Astrocyte of the cerebellum (primary cell): ENCODE measurements around the gene EIF2B2.

ENCODE experiments used
- DNase-seq: peaks from one replicate; pipeline ENCODE4 v3.0.0-alpha.2; 2011; ENCODE audit warnings: low read depth
- H3K4me3 ChIP-seq: 2 replicates; pipeline ENCODE4 v1.5.1; 2011; ENCODE audit warnings: mild to moderate bottlenecking, low read depth, low read length, moderate library complexity
- in situ Hi-C: cut with HindIII; loops from 2 replicates; pipeline ENCODE4 v1.10.0; 2017; ENCODE audit warnings: low sequenced_read_pairs
- TF ChIP-seq, protein P1 (sequence below): IDR thresholded peaks from 2 replicates; pipeline ENCODE4 v1.5.1; 2012; ENCODE audit warnings: low read length, low read depth, moderate library complexity, mild to moderate bottlenecking; ENCODE audit errors: missing control alignments

The EIF2B2 gene

DNA sequence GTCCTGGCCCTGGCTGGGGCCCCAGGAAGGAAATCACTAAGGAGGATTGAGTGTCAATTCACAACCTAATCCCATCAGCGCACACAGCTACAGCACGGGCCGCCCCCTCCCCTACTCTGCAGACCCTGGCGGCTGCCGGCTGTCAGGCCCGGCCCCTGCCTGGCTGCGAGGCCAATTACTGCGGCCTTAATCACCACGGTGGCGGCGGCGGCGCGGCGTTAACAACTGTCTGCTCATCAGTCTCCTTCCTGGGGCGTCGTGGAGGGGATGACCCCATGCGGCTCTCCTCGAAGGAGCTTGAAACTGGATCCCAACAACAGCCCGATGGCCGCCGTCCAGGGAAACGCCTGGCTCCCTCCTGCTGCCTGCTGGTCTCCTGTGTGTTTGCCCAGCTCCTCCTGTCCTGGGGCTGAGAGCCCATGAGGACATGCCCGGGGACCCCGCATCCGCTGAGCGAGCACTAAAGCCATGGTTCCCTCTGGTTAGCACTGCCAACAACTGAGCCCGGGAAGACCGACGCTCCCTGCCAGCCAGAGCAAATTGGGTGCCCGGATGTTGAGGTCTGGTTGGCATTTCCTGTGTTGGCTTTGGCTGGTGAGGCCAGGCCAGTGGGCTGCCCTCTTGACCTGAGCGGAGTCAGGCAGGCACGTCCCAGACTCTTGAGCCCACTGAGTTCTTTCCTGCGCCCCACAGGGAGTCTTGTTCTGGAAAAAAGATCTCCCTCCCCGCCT lies 21.8 kb upstream of the EIF2B2 start:
- H3K4me3 ChIP-seq, result no peak overlapping the region
- peak; percentile 49 for DNase-seq
- TF ChIP-seq, protein P1, sequence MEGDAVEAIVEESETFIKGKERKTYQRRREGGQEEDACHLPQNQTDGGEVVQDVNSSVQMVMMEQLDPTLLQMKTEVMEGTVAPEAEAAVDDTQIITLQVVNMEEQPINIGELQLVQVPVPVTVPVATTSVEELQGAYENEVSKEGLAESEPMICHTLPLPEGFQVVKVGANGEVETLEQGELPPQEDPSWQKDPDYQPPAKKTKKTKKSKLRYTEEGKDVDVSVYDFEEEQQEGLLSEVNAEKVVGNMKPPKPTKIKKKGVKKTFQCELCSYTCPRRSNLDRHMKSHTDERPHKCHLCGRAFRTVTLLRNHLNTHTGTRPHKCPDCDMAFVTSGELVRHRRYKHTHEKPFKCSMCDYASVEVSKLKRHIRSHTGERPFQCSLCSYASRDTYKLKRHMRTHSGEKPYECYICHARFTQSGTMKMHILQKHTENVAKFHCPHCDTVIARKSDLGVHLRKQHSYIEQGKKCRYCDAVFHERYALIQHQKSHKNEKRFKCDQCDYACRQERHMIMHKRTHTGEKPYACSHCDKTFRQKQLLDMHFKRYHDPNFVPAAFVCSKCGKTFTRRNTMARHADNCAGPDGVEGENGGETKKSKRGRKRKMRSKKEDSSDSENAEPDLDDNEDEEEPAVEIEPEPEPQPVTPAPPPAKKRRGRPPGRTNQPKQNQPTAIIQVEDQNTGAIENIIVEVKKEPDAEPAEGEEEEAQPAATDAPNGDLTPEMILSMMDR, result no peak
- in situ Hi-C loops, result loop anchor here (5.0 kb wide), 1 partner anchor 79 kb away; no protein-coding TSS in a partner anchor

DNA sequence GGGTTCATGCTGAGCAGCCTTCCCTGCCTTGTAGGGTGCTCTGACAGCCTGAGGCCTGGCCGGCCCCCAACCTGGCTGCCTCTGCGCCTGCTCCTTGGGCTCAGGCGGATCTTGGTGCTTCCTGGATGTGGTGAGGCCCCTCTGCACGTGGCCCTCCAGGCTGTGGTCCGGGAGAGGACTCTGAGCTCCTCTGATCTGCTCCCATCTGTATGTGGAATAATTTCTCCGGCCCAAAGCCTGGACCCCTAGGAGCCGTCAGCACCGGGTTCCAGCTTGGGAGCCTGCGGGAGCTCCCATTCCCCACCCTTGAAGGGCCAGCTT lies 21.3 kb upstream of the EIF2B2 start:
- H3K4me3 ChIP-seq, result no peak overlapping the region
- TF ChIP-seq, protein P1, result no peak
- DNase-seq, result no peak
- in situ Hi-C loops, result loop anchor here (5.0 kb wide), 1 partner anchor 79 kb away; no protein-coding TSS in a partner anchor

GRCh38 chr14:74981833-74982232 lies 20.9 kb upstream of the EIF2B2 start:
- TF ChIP-seq, protein P1, result no peak
- in situ Hi-C loops, result loop anchor here (5.0 kb wide), 1 partner anchor 80 kb away; no protein-coding TSS in a partner anchor
- DNase-seq, result no peak
- no peak overlapping the region for H3K4me3 ChIP-seq

DNA sequence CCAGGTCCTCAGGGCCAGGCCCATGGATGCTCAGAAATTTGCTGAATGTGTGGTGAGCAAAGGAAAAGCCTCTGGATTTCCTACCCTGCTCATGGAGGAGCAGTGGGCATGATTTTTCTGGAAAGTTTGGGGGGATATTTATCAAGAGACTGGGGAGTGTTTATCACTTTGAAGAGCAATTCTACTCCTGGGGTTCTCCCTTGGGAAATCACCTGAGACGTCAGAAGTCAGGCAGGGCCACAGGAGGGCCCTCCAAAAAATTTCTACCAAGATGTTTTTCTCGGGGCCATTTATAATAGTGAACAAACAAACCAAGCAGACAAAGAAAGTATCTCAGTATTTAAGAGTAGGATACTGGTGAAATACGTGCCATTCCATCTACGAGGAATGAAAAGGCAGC lies 20.1 kb upstream of the EIF2B2 start:
- no peak for DNase-seq
- in situ Hi-C loops, result loop anchor here (5.0 kb wide), 1 partner anchor 80 kb away; no protein-coding TSS in a partner anchor
- no peak overlapping the region for H3K4me3 ChIP-seq
- TF ChIP-seq, protein P1, result no peak

DNA sequence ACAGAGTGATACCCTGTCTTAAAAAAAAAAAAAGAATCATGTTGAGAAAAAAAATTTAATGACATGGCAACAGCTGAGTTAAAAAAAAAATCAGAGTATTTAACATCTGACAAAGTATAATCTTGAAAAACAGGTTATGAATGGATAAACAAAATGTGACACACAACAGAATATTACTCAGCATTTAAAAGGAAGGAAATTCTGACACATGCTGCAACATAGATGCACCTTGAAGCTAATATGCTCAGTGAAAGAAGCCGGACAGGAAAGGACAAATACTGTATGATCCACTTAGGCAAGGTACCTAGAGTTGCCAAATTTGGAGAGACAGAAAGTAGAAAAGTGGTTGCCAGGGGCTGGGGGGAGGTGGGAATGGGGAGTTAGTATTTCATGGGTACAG lies 19.4 kb upstream of the EIF2B2 start:
- TF ChIP-seq, protein P1, result no peak

GRCh38 chr14:74984236-74985027 lies 18.3 kb upstream of the EIF2B2 start:
- no peak for DNase-seq
- H3K4me3 ChIP-seq, result no peak overlapping the region
- TF ChIP-seq, protein P1, result no peak
- in situ Hi-C loops, result loop anchor here (5.0 kb wide), 1 partner anchor 82 kb away; no protein-coding TSS in a partner anchor

More for the DNA sequence above, 19.4 kb upstream of the EIF2B2 start:
- in situ Hi-C loops, result loop anchor here (5.0 kb wide), 1 partner anchor 81 kb away; no protein-coding TSS in a partner anchor
- H3K4me3 ChIP-seq, result no peak overlapping the region
- DNase-seq, result no peak
